ENCODE data around the gene SH2D1B. TPM values are rescaled to one million over a fixed set of nuclear protein-coding genes. Genes with fewer than 3 reads are reported as not detected.

SH2D1B gene
- polyA plus RNA-seq, 1 of the 3 experiments (the other 2 are of a cell fraction): not detected

DNA sequence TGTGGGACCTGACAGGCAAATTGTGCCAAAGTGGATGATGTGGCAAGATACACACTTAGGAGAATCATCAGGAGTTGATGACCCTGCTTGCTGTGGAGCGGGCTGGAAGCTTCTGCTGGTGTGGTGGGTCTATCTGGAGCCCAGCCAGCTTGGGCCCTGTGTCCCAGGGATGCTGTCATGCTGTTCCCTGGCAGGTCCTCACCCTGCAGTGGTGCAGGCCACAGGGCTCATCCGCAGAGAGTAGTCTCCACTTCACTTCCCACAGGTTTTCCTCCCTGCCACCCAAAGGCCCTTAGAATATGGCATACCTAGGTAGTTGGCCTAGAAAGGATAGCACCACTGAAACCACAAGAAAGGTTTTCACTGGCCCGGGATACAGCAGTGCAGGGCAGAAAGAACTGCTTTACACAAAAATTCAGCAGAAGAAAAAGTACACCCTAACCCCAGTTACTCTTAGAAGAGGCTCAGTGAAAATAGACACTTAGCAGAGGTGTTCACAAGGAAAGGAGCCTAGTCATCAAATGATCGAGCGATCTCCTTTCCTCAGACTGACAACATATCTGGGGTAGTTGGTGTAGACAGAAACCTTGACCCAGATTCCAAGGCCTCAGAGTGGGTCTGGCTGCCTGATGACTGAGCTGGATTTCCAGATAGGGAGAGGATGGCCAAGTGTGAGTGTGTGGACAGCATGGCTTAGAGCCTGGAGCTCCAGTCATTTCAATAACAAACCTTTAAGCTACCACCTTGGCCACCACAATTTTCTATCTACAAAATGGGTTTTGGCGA lies 31.7 kb downstream of the SH2D1B start:
- H3K79me2 ChIP-seq (ENCODE audit: insufficient read depth): no peaks in the 10 kb centered on the region
- no peaks in the 10 kb centered on the region for H3K9me3 ChIP-seq
- H2AFZ ChIP-seq (ENCODE audit: low read depth): no peak overlapping the region
- no peaks in the 10 kb centered on the region for H3F3A ChIP-seq (replicated peaks; ENCODE audit: insufficient read depth)
- H3K9me2 ChIP-seq: no peaks in the 10 kb centered on the region
- ChIA-PET CTCF (interaction anchor here (0.8 to 3.0 kb wide), 4 partner anchors 11 to 324 kb away, joined by 3 to 23 read pairs (median 11); no protein-coding TSS in a partner anchor), POLR2A (no interaction called here)
- TF ChIP-seq GABPA (IDR thresholded peaks at IDR 0.05; ENCODE audit: low read depth): no peak
- no peak for TF ChIP-seq TAF1 (IDR thresholded peaks at IDR 0.05; ENCODE audit: borderline replicate concordance, low read depth, low read length)
- no peak for TF ChIP-seq RXRA (IDR thresholded peaks at IDR 0.05; ENCODE audit: borderline replicate concordance, low read depth)
- TF ChIP-seq GATA2 (CRISPR knock-in tag; IDR thresholded peaks at IDR 0.05): no peak
- H3K4me2 ChIP-seq: no peak overlapping the region
- H3K9ac ChIP-seq: no peak overlapping the region
- 54% methylated on average over 5 of the region's 6 CpGs for WGBS (ENCODE audit: low lambda C conversion rate)
- no peaks in the 10 kb centered on the region for H3K36me3 ChIP-seq (replicated peaks in 1 of 2; ENCODE audit: control insufficient read depth in 1 of 2, insufficient read depth in 2 of 2, low read length in 1 of 2)
- H3K4me1 ChIP-seq (ENCODE audit: control insufficient read depth in 1 of 2, insufficient read depth in 2 of 2, low read depth in 1 of 2, low read length in 1 of 2): no peaks in the 10 kb centered on the region
- no peaks in the 10 kb centered on the region for H4K20me1 ChIP-seq (ENCODE audit: insufficient read depth)
- DNase-seq: no peak
- peaks cover 5% of the 10 kb centered on the region; the same call in 1 of the 2 replicates for H3K27me3 ChIP-seq (ENCODE audit: insufficient read depth)
- no peak overlapping the region for H3K27ac ChIP-seq (ENCODE audit: low read depth in 2 of 2, low read length in 1 of 2)
- no peak overlapping the region for H3K4me3 ChIP-seq (ENCODE audit: low read depth in 2 of 2, low read length in 1 of 2)

DNA sequence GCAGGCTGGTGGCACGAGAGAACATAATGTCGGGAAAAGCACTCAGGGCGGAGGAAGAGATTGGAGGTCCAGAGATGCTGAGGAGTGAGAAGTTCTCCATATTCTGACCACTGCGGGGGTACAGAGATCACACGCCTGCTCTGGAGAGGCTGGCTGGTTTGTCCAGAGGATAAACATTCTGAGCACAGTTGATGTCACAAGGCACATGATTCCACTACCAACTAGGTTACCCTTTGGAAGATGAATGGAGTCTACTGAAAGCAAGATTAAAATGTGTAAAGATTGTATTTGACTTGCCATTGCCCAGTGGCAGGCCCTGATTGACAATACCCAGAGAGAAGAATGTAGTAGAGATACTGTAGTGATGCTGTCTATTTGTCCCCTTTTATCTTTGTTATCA lies 35.2 kb downstream of the SH2D1B start, which contains the start of gene SPATA46:
Gene SPATA46, minus strand, starts transcription at position 164 of the 400 bp plus-strand sequence. Its CDS starts 64 bp downstream, at position 100.
- H4K20me1 ChIP-seq (ENCODE audit: insufficient read depth): no peaks in the 10 kb centered on the region
- no peak within 1 kb of the TSS for H3K4me3 ChIP-seq (ENCODE audit: low read depth in 2 of 2, low read length in 1 of 2)
- H3K27ac ChIP-seq (ENCODE audit: low read depth in 2 of 2, low read length in 1 of 2): no peak within 1 kb of the TSS
- no peak within 1 kb of the TSS for H3K9ac ChIP-seq
- TF ChIP-seq CHD2 (IDR thresholded peaks at IDR 0.05; ENCODE audit: low read length, partially characterized antibody) (no peak), SIN3A (IDR thresholded peaks at IDR 0.05; ENCODE audit: borderline replicate concordance, low read depth, low read length) (no peak), FOXJ3 (CRISPR knock-in tag; IDR thresholded peaks at IDR 0.05) (no peak), NFIC (IDR thresholded peaks at IDR 0.05; ENCODE audit: borderline replicate concordance) (no peak), RFX5 (IDR thresholded peaks at IDR 0.05; ENCODE audit: low read length) (no peak), YY1 (IDR thresholded peaks at IDR 0.05; ENCODE audit: low read depth) (no peak)
- no peaks in the 10 kb centered on the region for H3K9me2 ChIP-seq
- no peaks in the 10 kb centered on the region for H3F3A ChIP-seq (replicated peaks; ENCODE audit: insufficient read depth)
- H3K4me1 ChIP-seq (ENCODE audit: control insufficient read depth in 1 of 2, insufficient read depth in 2 of 2, low read depth in 1 of 2, low read length in 1 of 2): peaks cover 0 to 25% of the 10 kb centered on the region in 2 experiments; a peak in 1 of 4 replicates
- H3K79me2 ChIP-seq (ENCODE audit: insufficient read depth): no peaks in the 10 kb centered on the region
- 86% methylated on average over 5 of the region's 5 CpGs for WGBS (ENCODE audit: low lambda C conversion rate)
- no peak for DNase-seq
- H3K27me3 ChIP-seq (ENCODE audit: insufficient read depth): peaks cover 5% of the 10 kb centered on the region; the same call in 1 of the 2 replicates
- no peaks in the 10 kb centered on the region for H3K36me3 ChIP-seq (replicated peaks in 1 of 2; ENCODE audit: control insufficient read depth in 1 of 2, insufficient read depth in 2 of 2, low read length in 1 of 2)
- POLR2A ChIA-PET: no interaction called here
- no peak within 1 kb of the TSS for H3K4me2 ChIP-seq
- CTCF ChIA-PET: interaction anchor here (1.2 to 2.0 kb wide), 4 partner anchors 18 to 320 kb away, joined by 3 to 7 read pairs (median 4); no protein-coding TSS in a partner anchor
- H2AFZ ChIP-seq (ENCODE audit: low read depth): no peak within 1 kb of the TSS
- no peaks in the 10 kb centered on the region for H3K9me3 ChIP-seq

DNA sequence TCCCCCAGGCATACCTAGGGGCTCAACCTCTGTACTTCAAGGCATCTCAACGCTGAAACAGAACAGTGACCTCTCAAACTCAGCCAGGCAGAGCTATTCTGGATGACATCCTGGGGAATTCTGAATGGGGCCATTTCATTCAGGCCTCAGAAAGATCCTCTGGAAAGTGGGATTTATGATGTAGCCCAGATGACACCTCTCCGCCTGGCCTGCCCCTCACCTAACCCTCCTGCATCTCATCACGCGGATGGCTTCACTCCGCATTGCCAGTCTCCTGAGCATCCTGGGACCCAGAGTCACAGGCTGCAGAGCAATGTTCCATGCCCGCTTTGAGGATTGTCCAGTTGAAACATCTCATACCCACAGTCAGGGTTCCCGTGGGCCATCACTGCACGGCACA lies 36.5 kb downstream of the SH2D1B start:
- H3K9ac ChIP-seq: no peak overlapping the region
- no peak overlapping the region for H3K4me3 ChIP-seq (ENCODE audit: low read depth in 2 of 2, low read length in 1 of 2)
- no peaks in the 10 kb centered on the region for H3K79me2 ChIP-seq (ENCODE audit: insufficient read depth)
- 54% methylated on average over 7 of the region's 8 CpGs for WGBS (ENCODE audit: low lambda C conversion rate)
- ChIA-PET CTCF (interaction anchor here (0.7 to 1.5 kb wide), 3 partner anchors 19 to 520 kb away, joined by 3 to 4 read pairs (median 3); no protein-coding TSS in a partner anchor), POLR2A (no interaction called here)
- no peak overlapping the region for H3K27ac ChIP-seq (ENCODE audit: low read depth in 2 of 2, low read length in 1 of 2)
- no peak for TF ChIP-seq FOXM1 (IDR thresholded peaks at IDR 0.05; ENCODE audit: low read depth)
- no peak for TF ChIP-seq TAF1 (IDR thresholded peaks at IDR 0.05; ENCODE audit: borderline replicate concordance, low read depth, low read length)
- no peak overlapping the region for H2AFZ ChIP-seq (ENCODE audit: low read depth)
- H3K27me3 ChIP-seq (ENCODE audit: insufficient read depth): peaks cover 1% of the 10 kb centered on the region; the same call in 1 of the 2 replicates
- no peak overlapping the region for H3K4me2 ChIP-seq
- no peaks in the 10 kb centered on the region for H3K9me2 ChIP-seq
- H3F3A ChIP-seq (replicated peaks; ENCODE audit: insufficient read depth): no peaks in the 10 kb centered on the region
- peaks cover 0 to 25% of the 10 kb centered on the region in 2 experiments; a peak in 1 of 4 replicates for H3K4me1 ChIP-seq (ENCODE audit: control insufficient read depth in 1 of 2, insufficient read depth in 2 of 2, low read depth in 1 of 2, low read length in 1 of 2)
- no peaks in the 10 kb centered on the region for H3K9me3 ChIP-seq
- DNase-seq: no peak
- H4K20me1 ChIP-seq (ENCODE audit: insufficient read depth): no peaks in the 10 kb centered on the region
- H3K36me3 ChIP-seq (replicated peaks in 1 of 2; ENCODE audit: control insufficient read depth in 1 of 2, insufficient read depth in 2 of 2, low read length in 1 of 2): no peaks in the 10 kb centered on the region

Measured in SK-N-SH (cell line).